ENCODE data around the gene CMTM4.

GRCh38 chr16:66660422-66661209 lies 35.9 kb downstream of the CMTM4 start:
- TF ChIP-seq, protein P1, sequence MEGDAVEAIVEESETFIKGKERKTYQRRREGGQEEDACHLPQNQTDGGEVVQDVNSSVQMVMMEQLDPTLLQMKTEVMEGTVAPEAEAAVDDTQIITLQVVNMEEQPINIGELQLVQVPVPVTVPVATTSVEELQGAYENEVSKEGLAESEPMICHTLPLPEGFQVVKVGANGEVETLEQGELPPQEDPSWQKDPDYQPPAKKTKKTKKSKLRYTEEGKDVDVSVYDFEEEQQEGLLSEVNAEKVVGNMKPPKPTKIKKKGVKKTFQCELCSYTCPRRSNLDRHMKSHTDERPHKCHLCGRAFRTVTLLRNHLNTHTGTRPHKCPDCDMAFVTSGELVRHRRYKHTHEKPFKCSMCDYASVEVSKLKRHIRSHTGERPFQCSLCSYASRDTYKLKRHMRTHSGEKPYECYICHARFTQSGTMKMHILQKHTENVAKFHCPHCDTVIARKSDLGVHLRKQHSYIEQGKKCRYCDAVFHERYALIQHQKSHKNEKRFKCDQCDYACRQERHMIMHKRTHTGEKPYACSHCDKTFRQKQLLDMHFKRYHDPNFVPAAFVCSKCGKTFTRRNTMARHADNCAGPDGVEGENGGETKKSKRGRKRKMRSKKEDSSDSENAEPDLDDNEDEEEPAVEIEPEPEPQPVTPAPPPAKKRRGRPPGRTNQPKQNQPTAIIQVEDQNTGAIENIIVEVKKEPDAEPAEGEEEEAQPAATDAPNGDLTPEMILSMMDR (IDR thresholded peaks at IDR 0.05) = peak in 1 of 5 experiments; percentile 14
- no peak for TF ChIP-seq EP300 (IDR thresholded peaks at IDR 0.05)

Data from tibial nerve (tissue), 4 donors.